NCI-H1048 (cell line): ENCODE measurements around the gene NTM.

Experiments used
- DNase-seq: peaks from one replicate; lab custom pipeline; 2025; lab: John Stamatoyannopoulos, UW

Gene NTM

GRCh38 chr11:131373095-131373725 lies 2.8 kb downstream of the NTM start:
- DNase-seq, result no peak

GRCh38 chr11:131373756-131374155 lies 3.3 kb downstream of the NTM start:
- DNase-seq, result no peak

- no peak for DNase-seq
These were observed 5.0 kb downstream of the NTM start for GRCh38 chr11:131375421-131375820.

GRCh38 chr11:131375915-131376314 lies 5.5 kb downstream of the NTM start:
- DNase-seq, result no peak

- DNase-seq, result no peak
These were observed 8.5 kb downstream of the NTM start for GRCh38 chr11:131378931-131379330.

GRCh38 chr11:131385763-131386390 lies 15.5 kb downstream of the NTM start:
- DNase-seq, result no peak

- no peak for DNase-seq
These were observed 16.0 kb downstream of the NTM start for GRCh38 chr11:131386408-131386807.

GRCh38 chr11:131388030-131388429 lies 17.6 kb downstream of the NTM start:
- DNase-seq, result no peak

GRCh38 chr11:131389582-131389981 lies 19.2 kb downstream of the NTM start:
- DNase-seq, result no peak

GRCh38 chr11:131391176-131391575 lies 20.8 kb downstream of the NTM start:
- no peak for DNase-seq

GRCh38 chr11:131392528-131393255 lies 22.3 kb downstream of the NTM start:
- DNase-seq, result no peak

- DNase-seq, result no peak
These were observed 23.3 kb downstream of the NTM start for GRCh38 chr11:131393691-131394090.

- DNase-seq, result no peak
These were observed 27.3 kb downstream of the NTM start for GRCh38 chr11:131397675-131398074.

GRCh38 chr11:131402040-131402439 lies 31.6 kb downstream of the NTM start:
- DNase-seq, result no peak

GRCh38 chr11:131404010-131404409 lies 33.6 kb downstream of the NTM start:
- DNase-seq, result no peak

- no peak for DNase-seq
These were observed 37.7 kb downstream of the NTM start for GRCh38 chr11:131408025-131408640.

- DNase-seq, result no peak
These were observed 38.9 kb downstream of the NTM start for GRCh38 chr11:131409345-131409744.

GRCh38 chr11:131411636-131412035 lies 41.2 kb downstream of the NTM start:
- no peak for DNase-seq

- no peak for DNase-seq
These were observed 41.6 kb downstream of the NTM start for GRCh38 chr11:131412061-131412460.

GRCh38 chr11:131413217-131413616 lies 42.8 kb downstream of the NTM start:
- DNase-seq, result no peak

GRCh38 chr11:131418189-131418588 lies 47.8 kb downstream of the NTM start:
- DNase-seq, result no peak

- DNase-seq, result no peak
These were observed 50.8 kb downstream of the NTM start for GRCh38 chr11:131421066-131421855.
